GM13977 (cell line): ENCODE results near the gene ZNF497.
"Not testable (repeated sequence)": the region's sequence is repeated elsewhere in the genome, so short reads cannot be mapped to it uniquely, and the experiment has no call there.

Source experiments
- DNase-seq: peaks from one replicate; pipeline ENCODE4 v3.0.0; 2012; ENCODE audit warnings: low spot score
- CTCF ChIP-seq: IDR thresholded peaks from 2 replicates; pipeline ENCODE4 v1.5.1; 2012; ENCODE audit warnings: mild to moderate bottlenecking, control low read depth; ENCODE audit not compliant: insufficient read depth; ENCODE audit errors: extremely low read depth, missing control alignments
- in situ Hi-C: fragments of 300-500 bp; cut with MboI; formaldehyde crosslinking; loops from one replicate; pipeline ENCODE4 v1.12.0; 2022; ENCODE audit warnings: low sequenced_read_pairs, low pct_unique_long_range_greater_than_20kb, mixed read lengths, inconsistent platforms; ENCODE audit not compliant: unreplicated experiment

ZNF497 gene

DNA sequence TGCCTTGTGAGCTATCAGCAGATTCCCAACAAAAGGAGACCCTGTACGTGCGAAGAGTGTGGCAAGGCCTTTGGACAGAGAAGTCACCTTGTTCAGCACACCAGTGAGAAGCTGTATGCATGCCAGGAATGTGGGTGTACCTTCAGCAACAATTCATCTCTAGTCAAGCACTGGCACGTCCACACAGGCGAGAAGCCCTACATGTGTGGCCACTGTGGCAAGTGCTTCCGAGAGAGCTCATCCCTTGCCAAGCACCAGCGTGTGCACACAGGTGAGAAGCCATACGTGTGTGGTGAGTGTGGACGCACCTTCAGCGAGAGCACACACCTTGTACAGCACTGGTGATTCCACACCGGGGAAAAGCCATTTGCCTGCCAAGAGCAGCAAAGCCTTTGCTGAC lies 43.3 kb downstream of the ZNF497 start:
- in situ Hi-C loops = no loop called here
- no peak for TF ChIP-seq CTCF
- no peak for DNase-seq

GRCh38 chr19:58318297-58318696 lies 44.3 kb downstream of the ZNF497 start:
- in situ Hi-C loops = no loop called here
- TF ChIP-seq CTCF = no peak
- DNase-seq = no peak

DNA sequence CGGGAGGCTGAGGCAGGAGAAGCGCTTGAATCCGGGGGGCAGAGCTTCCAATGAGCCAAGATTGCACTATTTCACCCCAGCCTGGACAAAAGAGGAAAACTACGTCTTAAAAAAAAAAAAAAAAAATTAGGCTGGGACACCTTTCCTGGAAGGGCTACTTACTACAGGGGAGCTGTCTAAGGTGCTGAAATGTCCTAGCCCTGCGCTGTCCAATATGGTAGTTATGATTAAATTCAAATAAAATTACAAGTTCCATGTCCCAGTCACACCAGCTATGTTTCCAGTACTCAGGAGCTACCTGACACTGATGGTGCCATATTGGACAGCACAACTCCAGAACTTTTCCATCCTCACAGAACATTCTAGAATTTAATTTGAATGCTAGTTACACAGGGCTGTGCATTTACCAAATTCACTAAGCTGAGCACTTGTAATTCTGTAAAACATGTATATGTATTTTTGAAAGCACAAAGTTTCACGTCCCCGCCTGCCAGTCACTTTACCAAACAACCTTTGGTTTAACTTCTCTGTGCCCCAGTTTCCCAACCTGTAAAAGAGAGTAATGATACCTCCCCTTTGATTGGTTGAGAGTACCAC lies 45.0 kb downstream of the ZNF497 start:
- DNase-seq = no peak
- no peak for TF ChIP-seq CTCF
- in situ Hi-C loops = no loop called here

- in situ Hi-C loops = no loop called here
- no peak for TF ChIP-seq CTCF
- DNase-seq = no peak
These were observed 47.0 kb downstream of the ZNF497 start for GRCh38 chr19:58315580-58315979.

DNA sequence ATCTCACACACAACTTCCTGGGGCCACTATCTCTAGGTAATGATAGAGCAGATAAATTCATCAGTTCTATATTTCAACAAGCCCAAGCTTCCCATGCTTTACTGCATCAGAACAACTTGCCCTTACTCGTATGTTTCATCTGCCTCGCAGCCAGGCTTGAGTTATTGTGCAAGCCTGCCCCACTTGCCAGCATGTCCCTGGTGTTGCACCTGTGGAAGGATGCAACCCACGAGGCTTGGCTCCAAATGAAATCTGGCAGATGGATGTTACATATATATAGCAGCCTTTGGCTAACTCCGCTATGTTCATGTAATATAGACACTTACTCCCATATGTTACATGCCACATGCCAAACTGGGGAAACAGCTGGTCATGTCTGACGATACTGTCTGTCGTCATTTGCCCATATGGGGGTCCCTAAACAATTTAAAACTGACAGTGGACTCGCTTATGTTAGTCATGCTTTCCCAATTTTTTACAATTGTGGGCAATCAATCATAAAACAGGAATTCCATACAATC lies 51.1 kb downstream of the ZNF497 start:
- no peak for TF ChIP-seq CTCF
- DNase-seq = no peak
- in situ Hi-C loops = no loop called here

GRCh38 chr19:58310685-58311084 lies 51.9 kb downstream of the ZNF497 start:
- in situ Hi-C loops, DNase-seq: not testable (repeated sequence)

- no peak for DNase-seq
These were observed 54.8 kb downstream of the ZNF497 start for GRCh38 chr19:58307736-58308135.

More at GRCh38 chr19:58307736-58308135, 54.8 kb downstream of the ZNF497 start:
- TF ChIP-seq CTCF = no peak
- in situ Hi-C loops = no loop called here
